CD4-positive, alpha-beta T cell treated with Interferon alpha-2 for 1 hour (primary cell): Measurements from ENCODE around the gene FAM3A.
"Not testable (repeated sequence)": the region's sequence is repeated elsewhere in the genome, so short reads cannot be mapped to it uniquely, and the experiment has no call there.

ENCODE experiments used
- DNase-seq, 2 donors: peaks; one replicate each; pipeline ENCODE4 v3.0.0-alpha.2; 2020 to 2022

Gene FAM3A

GRCh38 chrX:154502098-154502497 is 13.9 kb downstream of the FAM3A start:
- DNase-seq = no peak

DNA sequence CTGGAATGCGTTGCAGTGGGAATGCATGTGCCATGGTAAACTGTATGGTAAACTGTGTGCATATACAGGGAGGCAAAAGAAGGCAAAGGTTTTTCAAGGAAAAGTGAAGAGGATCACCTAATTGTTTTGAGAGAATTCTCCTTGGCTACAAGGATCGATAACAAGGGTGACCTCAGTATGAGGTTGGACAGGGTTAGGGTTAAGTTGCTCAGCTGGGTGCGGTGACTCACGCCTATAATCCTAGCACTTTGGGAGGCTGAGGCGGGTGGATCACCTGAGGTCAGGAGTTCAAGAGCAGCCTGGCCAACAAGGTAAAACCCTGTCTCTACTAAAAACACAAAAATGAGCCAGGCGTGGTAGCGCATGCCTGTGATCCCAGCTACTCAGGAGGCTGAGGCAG is 14.6 kb downstream of the FAM3A start:
- not testable (repeated sequence) for DNase-seq

GRCh38 chrX:154496591-154497137 is 19.4 kb downstream of the FAM3A start:
- DNase-seq = not testable (repeated sequence)

DNA sequence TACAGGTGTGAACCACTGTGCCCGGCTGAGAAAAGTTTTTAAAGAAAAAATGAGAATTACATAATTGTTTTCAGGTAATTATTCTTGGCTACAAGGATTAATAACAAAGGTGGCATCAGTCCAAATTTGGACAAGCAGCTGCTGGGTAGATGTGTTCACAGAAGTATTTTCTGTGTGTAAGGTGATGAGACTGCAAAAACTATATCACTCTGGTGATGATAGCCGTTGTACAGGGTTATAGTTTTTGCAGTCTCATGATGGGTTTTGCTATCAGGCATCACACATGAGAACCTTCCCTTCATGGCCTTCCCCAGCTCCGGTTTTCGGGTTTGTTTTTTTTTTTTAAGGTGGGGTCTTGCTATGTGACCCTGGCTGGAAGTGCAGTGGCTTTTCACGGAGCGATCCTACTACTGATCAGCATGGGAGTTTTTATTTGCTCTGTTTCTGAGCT is 20.5 kb downstream of the FAM3A start:
- DNase-seq = no peak

DNA sequence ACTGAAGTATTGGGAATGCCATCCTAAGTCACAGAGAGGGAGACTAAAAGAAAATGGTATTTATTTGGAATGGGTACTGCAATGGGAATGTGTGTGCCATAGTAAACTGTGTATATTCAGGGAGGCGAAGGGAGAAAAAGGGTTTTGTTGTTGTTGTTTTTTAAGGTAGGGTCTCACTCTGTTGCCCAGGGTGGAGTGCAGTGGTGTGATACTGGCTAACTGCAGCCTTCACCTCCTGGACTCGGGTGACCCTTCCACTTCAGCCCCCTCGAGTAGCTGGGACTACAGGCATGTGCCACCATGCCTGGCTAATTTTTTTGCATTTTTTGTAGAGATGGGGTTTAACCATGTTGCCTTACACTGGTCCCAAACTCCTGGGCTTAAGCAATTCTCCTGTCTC is 21.3 kb downstream of the FAM3A start:
- no peak for DNase-seq

DNA sequence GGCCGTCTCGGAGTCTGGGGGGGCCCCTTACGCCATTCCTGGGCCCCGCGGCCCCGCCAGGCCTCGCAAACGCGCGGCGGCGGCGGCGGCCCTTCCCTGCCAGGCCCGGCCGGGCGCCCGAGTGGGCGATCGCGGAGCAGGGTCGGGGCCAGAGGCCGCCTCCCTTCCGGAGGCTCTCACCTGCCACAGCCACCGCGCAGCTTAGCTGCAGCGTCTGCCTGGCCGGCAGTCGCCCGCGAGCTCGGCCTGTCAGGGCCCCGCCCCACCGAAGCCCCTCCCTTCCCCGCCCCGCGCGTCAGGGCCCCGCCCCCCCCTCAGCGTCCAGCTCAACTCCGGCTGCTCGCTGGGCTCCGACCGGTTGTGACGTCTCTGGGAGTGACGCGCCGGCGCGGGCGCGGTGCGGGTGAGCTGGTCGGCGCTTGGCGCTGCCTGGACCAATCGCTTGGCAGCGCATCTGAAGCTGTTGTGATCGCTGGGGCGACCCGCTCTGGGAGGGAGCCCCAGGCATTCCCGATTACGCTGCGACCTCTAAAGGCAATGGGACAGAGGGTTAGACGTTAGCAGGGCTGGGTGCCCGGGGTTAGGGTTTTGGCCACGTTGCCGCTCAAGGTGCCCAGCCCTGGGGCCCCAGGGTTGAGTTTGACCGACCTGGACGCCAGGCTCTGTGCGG is 25.5 kb downstream of the FAM3A start, which contains the start of gene SLC10A3:
Gene SLC10A3 (minus strand): TSS at position 216 of the 670 bp plus-strand sequence. CDS start 1,689 bp downstream, outside the sequence.
- DNase-seq = peak; percentile 94

DNA sequence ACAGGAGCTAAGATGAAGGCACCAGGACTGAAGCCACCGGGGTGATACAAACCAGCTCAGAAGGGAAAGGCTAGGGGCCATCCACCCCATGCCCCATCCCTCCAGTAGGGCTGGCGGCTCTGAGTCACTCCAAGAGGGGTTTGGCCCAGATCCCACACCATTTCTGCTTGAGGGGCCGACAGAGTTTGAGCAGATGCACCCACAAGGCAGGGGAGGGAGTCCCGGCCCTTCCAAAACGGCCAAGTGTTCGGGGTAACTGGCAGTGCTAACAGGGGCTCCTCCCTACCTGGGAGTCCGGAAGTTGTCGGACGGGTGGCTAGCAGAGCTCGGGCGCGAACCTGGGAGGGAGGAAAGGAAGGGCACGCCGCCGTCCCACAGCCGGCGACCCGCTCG is 26.0 kb downstream of the FAM3A start:
- DNase-seq = peak in 1 of 2 donors; percentile 37

GRCh38 chrX:154489182-154489581 is 26.9 kb downstream of the FAM3A start:
- DNase-seq = no peak

DNA sequence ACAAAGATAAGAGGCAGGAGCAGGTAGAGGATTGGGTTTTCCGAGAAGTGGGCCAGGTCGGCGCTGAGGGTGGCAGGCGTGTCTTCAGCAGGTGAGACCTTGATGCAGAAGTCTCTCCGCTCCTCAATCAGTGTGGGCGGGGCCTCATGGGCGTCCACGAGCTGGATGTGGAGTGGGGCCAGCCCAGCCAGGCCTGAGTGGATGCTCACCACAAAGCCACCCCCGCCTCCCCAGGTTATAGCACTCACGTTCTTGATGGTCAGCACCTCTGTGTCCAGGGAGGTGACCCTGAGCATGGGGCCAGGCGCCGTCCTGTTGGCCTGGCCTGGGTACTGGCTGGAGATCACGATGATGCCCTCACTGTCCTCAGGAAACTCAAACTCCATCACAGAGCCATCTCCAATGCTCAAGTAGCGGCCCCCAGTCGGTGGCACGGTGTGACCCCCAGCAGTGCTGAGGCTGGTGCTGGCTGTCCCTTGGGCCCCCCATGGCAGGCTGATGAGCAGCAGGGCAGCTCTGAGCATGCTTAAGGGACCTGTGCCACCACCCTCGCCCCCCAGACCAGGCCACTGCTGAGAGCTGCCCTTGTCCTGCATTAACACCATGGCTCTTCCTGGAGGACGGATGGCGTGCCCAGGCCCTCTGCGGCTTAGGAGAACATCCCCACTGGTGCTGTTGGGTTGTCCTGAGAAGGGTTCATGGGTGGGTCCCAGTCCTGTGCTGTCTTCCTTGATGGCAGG is 27.5 kb downstream of the FAM3A start:
- no peak for DNase-seq

DNA sequence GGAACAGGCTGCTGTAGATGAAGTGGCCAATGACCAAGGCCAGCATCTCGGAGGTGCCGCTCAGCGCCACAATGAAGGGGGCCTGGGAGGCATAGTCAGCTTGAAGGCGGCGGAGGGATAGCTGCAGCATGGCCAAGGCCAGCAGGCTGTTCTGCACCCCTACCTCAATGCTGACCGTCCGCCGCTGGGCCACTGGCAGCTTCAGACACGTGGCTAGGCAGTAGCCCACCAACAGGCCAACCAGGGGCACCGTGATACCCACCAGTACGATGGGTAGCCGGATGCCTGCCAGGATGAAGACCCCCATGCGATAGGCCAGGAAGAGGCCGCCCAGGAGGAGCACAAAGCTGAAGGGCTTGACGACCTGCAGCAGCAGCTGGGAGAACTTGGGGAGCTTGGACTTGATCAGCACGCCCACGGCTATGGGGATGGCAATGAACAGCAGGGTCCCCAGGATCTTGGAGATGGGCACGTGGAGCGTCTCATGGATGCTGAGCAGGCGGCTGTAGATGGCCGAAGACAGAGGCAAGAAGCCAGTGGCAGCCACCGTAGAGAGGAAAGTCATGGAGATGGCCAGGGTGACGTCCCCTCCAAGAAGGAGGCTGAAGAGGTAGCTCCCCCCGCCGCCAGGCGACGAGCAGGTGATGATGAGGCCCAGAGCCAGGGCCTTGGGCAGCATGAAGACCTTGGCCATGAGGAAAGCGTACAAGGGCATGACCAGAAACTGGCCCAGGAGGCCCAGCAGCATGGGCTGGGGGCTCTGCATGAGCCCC is 28.3 kb downstream of the FAM3A start:
- DNase-seq = no peak

DNA sequence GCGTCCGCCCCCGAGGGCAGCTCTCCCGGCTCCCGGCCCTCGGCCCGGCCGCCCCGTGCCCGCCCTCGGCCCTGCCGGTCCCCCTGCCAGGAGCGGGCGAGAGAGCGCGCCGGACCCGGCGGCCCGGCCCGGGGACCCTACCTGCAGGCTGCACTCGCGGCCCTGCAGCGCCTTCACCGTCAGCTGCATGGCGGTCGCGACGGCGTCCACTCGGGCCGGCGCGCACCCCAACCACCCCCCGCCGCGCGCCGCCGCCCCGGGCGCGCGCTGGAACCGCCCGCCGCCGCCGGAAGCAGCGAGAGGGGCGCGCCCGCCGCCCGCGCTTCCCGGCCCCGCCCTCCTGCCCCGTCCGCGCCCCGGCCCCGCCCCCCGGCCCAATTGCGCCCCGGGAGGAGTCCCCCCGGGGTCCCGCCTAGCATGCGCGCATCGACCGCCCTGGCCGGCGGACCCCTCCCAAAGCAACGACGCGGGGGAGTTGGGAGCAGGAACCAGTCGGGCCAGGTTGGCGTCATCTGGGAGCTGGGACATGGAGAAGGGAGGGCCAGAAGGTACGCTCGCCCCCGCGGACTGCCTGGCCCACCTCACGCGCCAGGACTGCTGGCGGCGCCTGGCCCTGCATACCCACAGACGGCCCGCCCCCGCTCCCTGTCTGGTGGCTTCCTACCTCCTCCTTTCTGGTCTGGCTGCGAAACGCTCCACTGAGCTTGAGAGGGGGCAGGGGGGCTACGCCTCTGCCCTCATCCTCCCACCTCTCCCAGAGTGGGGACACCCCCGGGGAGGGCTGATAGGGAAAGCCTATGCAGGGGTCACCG is 29.4 kb downstream of the FAM3A start, which contains the start of gene UBL4A:
Gene UBL4A (minus strand): TSS at position 220 of the 812 bp plus-strand sequence. CDS start 31 bp downstream, at position 189.
- DNase-seq = peak; percentile 38 to 69

DNA sequence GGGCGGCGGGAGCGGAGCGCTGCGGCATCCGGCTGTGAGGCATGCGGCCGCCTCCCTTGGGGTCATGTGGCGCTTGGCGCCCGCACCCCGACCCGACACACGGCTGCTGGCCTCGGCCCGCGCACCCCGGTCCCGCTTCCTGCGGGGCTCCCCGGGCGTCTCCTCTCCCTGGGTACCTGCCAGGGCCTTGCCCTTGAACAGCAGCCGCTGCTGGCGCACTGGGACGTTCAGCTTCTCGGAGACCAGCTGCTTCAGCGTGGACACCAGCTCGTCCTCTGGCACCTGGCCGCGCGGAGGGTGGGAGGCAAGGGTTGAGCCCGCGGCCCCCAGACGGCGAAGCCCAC is 30.0 kb downstream of the FAM3A start:
- DNase-seq = peak in 1 of 2 donors; percentile 43

- DNase-seq = no peak
These were observed 30.6 kb downstream of the FAM3A start for GRCh38 chrX:154485150-154486051.

GRCh38 chrX:154484255-154485149 is 31.5 kb downstream of the FAM3A start:
- no peak for DNase-seq

- no peak for DNase-seq
These were observed 32.7 kb downstream of the FAM3A start for GRCh38 chrX:154483325-154483724.

DNA sequence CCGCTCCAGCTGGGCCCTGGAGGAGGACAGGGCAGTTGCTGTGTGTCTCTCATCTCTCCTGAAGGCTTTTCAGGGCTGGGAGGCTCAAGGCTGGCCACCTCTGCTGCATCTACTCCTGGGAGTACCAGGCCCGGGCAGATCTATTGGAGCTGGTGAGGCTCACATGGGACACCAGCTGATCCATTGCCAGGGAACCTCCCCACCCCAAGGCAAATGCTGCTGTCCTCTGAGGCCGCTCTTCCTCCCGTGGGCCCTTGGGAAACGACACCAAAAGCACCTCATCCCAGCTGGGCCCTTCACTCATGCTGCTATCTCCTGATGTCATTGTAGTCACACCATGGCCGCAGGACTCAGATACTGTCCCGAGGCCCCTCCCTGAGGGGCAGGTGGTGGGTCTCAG is 33.2 kb downstream of the FAM3A start:
- no peak for DNase-seq

DNA sequence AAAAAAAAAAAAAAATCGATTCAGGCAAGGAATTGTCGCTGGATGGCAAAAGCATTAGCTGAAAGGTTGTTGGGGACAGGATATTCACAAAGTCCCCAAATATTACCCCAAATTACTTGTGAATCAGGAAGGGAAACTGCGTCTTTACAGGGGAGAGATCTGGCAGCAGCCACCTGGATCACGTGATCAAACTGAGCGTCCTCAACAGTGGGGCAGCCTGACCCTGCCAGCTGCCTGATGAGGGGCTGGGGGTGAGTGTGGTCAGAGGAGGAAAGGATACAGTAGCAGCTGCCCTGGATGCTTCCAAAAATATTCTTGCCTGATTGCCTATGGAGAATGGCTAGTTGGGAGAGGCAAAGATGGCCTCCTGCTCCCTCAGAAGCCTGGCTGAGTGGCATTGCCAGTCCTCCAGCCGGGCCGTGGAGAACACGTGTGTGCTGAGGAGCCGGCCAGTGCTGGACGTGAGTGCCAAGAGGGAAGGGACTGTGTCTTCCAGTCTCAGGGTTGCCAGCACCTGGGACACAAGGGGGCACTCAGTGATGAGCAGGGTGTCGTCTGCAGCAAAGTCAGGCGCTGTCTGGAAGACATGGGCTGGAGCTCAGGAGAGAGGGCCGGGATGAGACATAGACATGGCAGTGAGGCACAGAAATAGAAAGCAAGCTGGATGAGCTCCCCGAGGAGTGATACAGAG is 34.0 kb downstream of the FAM3A start:
- DNase-seq = no peak

- no peak for DNase-seq
These were observed 34.8 kb downstream of the FAM3A start for GRCh38 chrX:154481195-154481594.
